Lung (tissue), 12 donors: Measurements from ENCODE around the gene EXOC7. TPM values are rescaled to one million over a fixed set of nuclear protein-coding genes. Genes with fewer than 3 reads are reported as not detected.

ENCODE experiments used
- ATAC-seq: fragments of 200-7000 bp; cut with Tn5 transposase; one replicate; pipeline ENCODE4 v1.9.1; 2020; ENCODE audit warnings: moderate number of reproducible peaks; ENCODE audit not compliant: insufficient read depth, low FRiP score
- DNase-seq, 3 donors: peaks; one replicate each; pipeline ENCODE4 v3.0.0-alpha.2; 2013 to 2017
- H3K27ac ChIP-seq, 2 donors: one replicate each; pipeline ENCODE4 v1.5.1; 2013; ENCODE audit warnings: mild to moderate bottlenecking in 2 of 2, moderate library complexity in 2 of 2, control low read depth in 1 of 2, inconsistent platforms in 1 of 2, low read depth in 1 of 2, low read length in 1 of 2
- H3K27me3 ChIP-seq, 3 donors: one replicate each; pipeline ENCODE4 v1.5.1; 2013; ENCODE audit warnings: low read length in 2 of 3; ENCODE audit not compliant: control insufficient read depth in 3 of 3, insufficient read depth in 3 of 3
- H3K36me3 ChIP-seq, 4 donors: one replicate each; pipeline ENCODE4 v1.5.1; 2013; ENCODE audit warnings: low read length in 4 of 4, mild to moderate bottlenecking in 1 of 4, moderate library complexity in 1 of 4; ENCODE audit not compliant: control insufficient read depth in 4 of 4, insufficient read depth in 4 of 4
- H3K4me1 ChIP-seq, 5 donors: one replicate each; pipeline ENCODE4 v1.5.1; 2013; ENCODE audit warnings: low read length in 5 of 5, mild to moderate bottlenecking in 2 of 5, moderate library complexity in 1 of 5; ENCODE audit not compliant: control insufficient read depth in 5 of 5, insufficient read depth in 5 of 5
- H3K4me3 ChIP-seq: one replicate; pipeline ENCODE4 v1.5.1; 2013; ENCODE audit warnings: mild to moderate bottlenecking, control low read depth, moderate library complexity
- H3K9ac ChIP-seq, 2 donors: one replicate each; pipeline ENCODE4 v1.5.1; 2013; ENCODE audit warnings: low read length in 2 of 2, control low read depth in 1 of 2; ENCODE audit not compliant: insufficient read depth in 1 of 2
- H3K9me3 ChIP-seq, 4 donors: one replicate each; pipeline ENCODE4 v1.5.1; 2013; ENCODE audit warnings: low read length in 3 of 4, mild to moderate bottlenecking in 1 of 4, moderate library complexity in 1 of 4; ENCODE audit not compliant: control insufficient read depth in 4 of 4, insufficient read depth in 3 of 4
- CTCF ChIP-seq: IDR thresholded peaks from 2 replicates; pipeline ENCODE4 v1.5.1; 2012; ENCODE audit warnings: mild to moderate bottlenecking; ENCODE audit errors: control extremely low read depth, extremely low read depth
- WGBS, 2 donors: extraction: QIAGEN DNeasy Blood & Tissue Kit; methylation state at CpG; one replicate each; pipeline ENCODE4 v1.1.7; 2013; 5-methylcytosine and 5-hydroxymethylcytosine counted together
- polyA plus RNA-seq, 2 donors: library from polyadenylated mRNA; stranded (reverse); fragments of 200-250 nt; gene quantifications; one replicate each; pipeline ENCODE4 v1.2.1, GENCODE V29; 2013
- total RNA-seq, 2 donors: library from RNA; depleted of rRNA in 1 of 2; stranded (reverse); fragments of >200 nt in 1 of 2; gene quantifications; one replicate each; pipeline ENCODE4 v1.2.1, GENCODE V29; 2014 to 2021
- donor health status: control.
- donor health status: control.
- donor health status: Bipolar disorder and iron deficiency.
- donor health status: healthy.
- donor health status: DM: yes; HTN: yes; CAD: no.

The EXOC7 gene
- total and polyA plus RNA-seq, 4 donors = 49.9 to 111 (median 80.9) TPM

DNA sequence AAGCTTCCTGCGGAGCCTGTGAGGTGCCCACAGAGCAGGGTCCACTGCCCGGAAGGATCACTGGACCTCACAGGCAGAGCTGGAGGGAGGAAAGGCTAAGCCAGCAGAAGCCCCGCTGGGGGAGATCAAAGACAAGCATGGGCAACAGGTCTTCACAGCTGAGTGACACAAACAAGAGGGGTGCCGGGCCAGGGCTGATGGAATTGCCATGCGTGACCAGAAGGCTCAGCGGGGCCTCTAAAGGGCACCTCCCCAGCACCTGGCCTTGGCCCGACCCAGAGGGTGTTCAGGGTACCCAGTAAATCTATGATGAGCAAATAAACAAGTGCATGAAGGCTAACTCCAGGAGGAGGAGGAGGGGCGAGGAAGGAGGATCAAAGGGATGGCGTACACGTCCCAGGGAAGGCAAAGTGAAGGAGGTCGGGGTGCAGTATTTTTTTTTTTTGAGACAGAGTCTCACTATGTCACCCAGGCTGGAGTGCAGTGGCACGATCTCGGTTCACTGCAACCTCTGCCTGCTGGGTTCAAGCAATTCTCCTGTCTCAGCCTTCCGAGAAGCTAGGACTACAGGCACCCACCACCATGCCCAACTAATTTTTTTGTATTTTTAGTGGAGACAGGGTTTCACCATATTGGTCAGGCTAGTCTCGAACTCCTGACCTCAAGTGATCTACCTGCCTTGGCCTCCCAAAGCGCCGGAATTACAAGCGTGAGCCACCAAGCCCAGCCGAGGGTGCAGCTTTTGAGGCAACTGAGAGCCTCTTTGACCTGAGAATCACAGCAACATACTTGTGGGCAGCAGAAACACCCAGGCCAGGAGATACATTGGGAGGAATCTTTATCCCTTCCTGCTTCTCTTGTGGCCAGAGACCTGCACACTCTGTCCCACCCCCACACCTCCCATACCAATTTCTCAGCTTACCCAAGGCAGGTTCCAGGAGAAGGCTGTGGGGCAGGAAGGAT, 16.1 kb upstream of the EXOC7 start:
- DNase-seq (no peak), ATAC-seq (no peak)
- Histone ChIP-seq H3K4me1 (peaks cover 0 to 9% (median 3%) of the 10 kb centered on the region in 5 donors), H3K27ac (no peak overlapping the region), H3K4me3 (no peak overlapping the region), H3K27me3 (no peaks in the 10 kb centered on the region), H3K9ac (no peak overlapping the region), H3K9me3 (no peaks in the 10 kb centered on the region), H3K36me3 (no peaks in the 10 kb centered on the region)
- WGBS, 2 donors = 87 to 89% methylated on average over 19 of the region's 19 CpGs
- no peak for TF ChIP-seq CTCF

GRCh38 chr17:76115138-76115754, 11.7 kb upstream of the EXOC7 start:
- WGBS, 2 donors = 92% methylated on average over 7 of the region's 7 CpGs
- no peaks in the 10 kb centered on the region for H3K27me3 ChIP-seq
- no peaks in the 10 kb centered on the region for H3K9me3 ChIP-seq
- no peaks in the 10 kb centered on the region for H3K4me1 ChIP-seq
- ATAC-seq (no peak), DNase-seq (no peak)
- no peak overlapping the region for H3K27ac ChIP-seq
- TF ChIP-seq CTCF = no peak
- H3K4me3 ChIP-seq = no peak overlapping the region
- H3K36me3 ChIP-seq = no peaks in the 10 kb centered on the region
- H3K9ac ChIP-seq = no peak overlapping the region

- WGBS, 2 donors = 71 to 80% methylated on average over 2 of the region's 2 CpGs
- no peaks in the 10 kb centered on the region for H3K36me3 ChIP-seq
These were observed 8.4 kb upstream of the EXOC7 start for GRCh38 chr17:76111956-76112355.

More at GRCh38 chr17:76111956-76112355, 8.4 kb upstream of the EXOC7 start:
- no peak overlapping the region for H3K4me3 ChIP-seq
- no peak overlapping the region for H3K9ac ChIP-seq
- H3K27ac ChIP-seq = no peak overlapping the region
- no peaks in the 10 kb centered on the region for H3K9me3 ChIP-seq
- ATAC-seq (no peak), DNase-seq (no peak)
- H3K27me3 ChIP-seq = no peaks in the 10 kb centered on the region
- H3K4me1 ChIP-seq = no peaks in the 10 kb centered on the region
- no peak for TF ChIP-seq CTCF
